CD4-positive, alpha-beta T cell treated with Interleukin-2 at 100 ng/mL for 4 hours (primary cell): ENCODE data around the gene NPEPPS.

Experiments used
- DNase-seq: peaks from one replicate; pipeline ENCODE4 v3.0.0-alpha.2; 2020; ENCODE audit warnings: low spot score

NPEPPS gene

GRCh38 chr17:47663912-47664623 is 133.2 kb downstream of the NPEPPS start:
- DNase-seq: peak; percentile 82

- no peak for DNase-seq
Measured at GRCh38 chr17:47664624-47664941, 133.7 kb downstream of the NPEPPS start.

- no peak for DNase-seq
Measured at GRCh38 chr17:47665655-47666054, 134.7 kb downstream of the NPEPPS start.

- no peak for DNase-seq
Measured at GRCh38 chr17:47669081-47669480, 138.2 kb downstream of the NPEPPS start.

GRCh38 chr17:47670064-47670463 is 139.2 kb downstream of the NPEPPS start:
- no peak for DNase-seq
